Testis (tissue), 2 donors: ENCODE results near the gene MED27.

Source experiments
- CTCF ChIP-seq, 3 experiments: fragments of 450-650 bp in 2 of 3; fragments of 200-600 bp in 1 of 3; sonication (generic) in 1 of 3; IDR thresholded peaks; one replicate each; pipeline ENCODE4 v1.5.1; 2016 to 2019; ENCODE audit warnings: antibody characterized with exemption in 3 of 3, mild to moderate bottlenecking in 2 of 3, moderate library complexity in 1 of 3
- POLR2A ChIP-seq: fragments of 450-650 bp; IDR thresholded peaks from one replicate; pipeline ENCODE4 v1.6.1; 2017; ENCODE audit warnings: antibody characterized with exemption, mild to moderate bottlenecking, moderate library complexity

DNA sequence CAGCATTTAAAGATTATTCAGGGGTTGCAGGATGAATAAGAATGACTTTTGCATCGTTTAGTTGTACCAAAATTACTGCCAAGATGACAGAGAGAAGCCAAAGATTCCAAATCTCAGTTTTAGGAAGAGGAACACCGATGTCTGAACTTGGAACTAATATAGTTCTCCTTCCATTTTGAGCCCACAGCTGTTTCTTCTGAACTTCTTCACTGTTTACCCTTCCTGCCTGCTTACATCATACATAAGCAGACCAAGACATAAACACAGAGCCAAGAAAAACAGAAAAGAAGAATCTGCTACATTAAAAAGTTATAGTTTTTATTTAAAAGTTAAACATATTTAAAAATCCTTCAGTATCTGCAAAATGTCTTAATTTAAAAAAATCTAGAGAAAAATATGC is 192.8 kb downstream of the MED27 start:
- TF ChIP-seq CTCF (IDR thresholded peaks at IDR 0.05) (no peak), POLR2A (no peak)
